A549 (cell line): Measurements from ENCODE around the gene HECTD4. TPM values are rescaled to one million over a fixed set of nuclear protein-coding genes. Genes with fewer than 3 reads are reported as not detected.

Experiments used
- ATAC-seq, 2 experiments: fragments of 200-7000 bp in 1 of 2; fragments of >200 bp in 1 of 2; cut with Nextera tagmentation in 1 of 2; cut with Tn5 transposase in 1 of 2; 3 replicates each; pipeline versions ENCODE4 v1.8.0 to v1.9.1; 2018 to 2020; ENCODE audit warnings: mild to moderate bottlenecking in 1 of 2, moderate library complexity in 1 of 2
- CTCF ChIA-PET: fragments of 300-600 bp; sonication (Branson Sonifier 250); formaldehyde crosslinking; extraction: SDS; loops from one replicate; lab custom pipeline; 2021; ENCODE audit warnings: antibody characterized with exemption, inconsistent platforms; lab: Yijun Ruan, JAX
- POLR2A ChIA-PET: fragments of 350-600 bp; formaldehyde crosslinking; extraction: SDS; loops from one replicate; lab custom pipeline; 2021; ENCODE audit warnings: antibody characterized with exemption, inconsistent platforms; lab: Yijun Ruan, JAX
- DNase-seq, 2 experiments: peaks; one replicate each; pipeline versions ENCODE4 v3.0.0 to v3.0.0-alpha.2; 2011 to 2016; ENCODE audit warnings: low read depth in 1 of 2, low spot score in 1 of 2
- FAIRE-seq: peaks from 2 replicates; lab custom pipeline; 2011; peaks lifted over from hg19 to GRCh38; lab: Jason Lieb, UNC
- H3K27ac ChIP-seq, 2 experiments: fragments of >200 bp; sonication (Bioruptor Twin); formaldehyde crosslinking; 3 replicates each; pipeline ENCODE4 v1.5.1; 2016 to 2017
- H3K4me1 ChIP-seq: fragments of >200 bp; sonication (Bioruptor Twin); formaldehyde crosslinking; 3 replicates; pipeline ENCODE4 v1.6.1; 2016
- H3K4me2 ChIP-seq: fragments of >200 bp; sonication (Bioruptor Twin); formaldehyde crosslinking; 3 replicates; pipeline ENCODE4 v1.6.1; 2016
- H3K4me3 ChIP-seq: fragments of >200 bp; sonication (Bioruptor Twin); formaldehyde crosslinking; 3 replicates; pipeline ENCODE4 v1.5.1; 2016
- H3K9me3 ChIP-seq: fragments of >200 bp; sonication (Bioruptor Twin); formaldehyde crosslinking; 3 replicates; pipeline ENCODE4 v1.6.1; 2016
- ATOH8 ChIP-seq: fragments of 250-450 bp; sonication (Bioruptor Pico); IDR thresholded peaks from 2 replicates; pipeline ENCODE4 v1.5.0; 2020; ENCODE audit warnings: low read depth, mild to moderate bottlenecking, moderate library complexity
- BHLHE40 ChIP-seq: IDR thresholded peaks from 2 replicates; pipeline ENCODE4 v1.6.1; 2012; ENCODE audit warnings: low read depth, low read length, inconsistent platforms
- CHD4 ChIP-seq: fragments of 200-600 bp; sonication (generic); IDR thresholded peaks from 2 replicates; pipeline ENCODE4 v1.6.1; 2016; ENCODE audit warnings: antibody characterized with exemption, mild to moderate bottlenecking, borderline replicate concordance
- EHF ChIP-seq: fragments of 250-450 bp; sonication (Bioruptor Pico); IDR thresholded peaks from 2 replicates; pipeline ENCODE4 v1.5.0; 2020; ENCODE audit warnings: mild to moderate bottlenecking
- ESRRA ChIP-seq: fragments of 150-350 bp; IDR thresholded peaks from 2 replicates; pipeline ENCODE4 v1.6.1; 2014; ENCODE audit warnings: mild to moderate bottlenecking, low read length, borderline replicate concordance
- FOSL2 ChIP-seq, 2 experiments: fragments of 450-650 bp in 1 of 2; fragments of >200 bp in 1 of 2; sonication (Bioruptor Twin) in 1 of 2; formaldehyde crosslinking; IDR thresholded peaks; 2 replicates each; pipeline versions ENCODE4 v1.5.0 to v1.6.1; 2016 to 2020; ENCODE audit warnings: mild to moderate bottlenecking in 1 of 2, moderate library complexity in 1 of 2
- GATA3 ChIP-seq: IDR thresholded peaks from 2 replicates; pipeline ENCODE4 v1.6.1; 2012; ENCODE audit warnings: borderline replicate concordance
- HDAC2 ChIP-seq: fragments of 200-600 bp; sonication (generic); IDR thresholded peaks from 2 replicates; pipeline ENCODE4 v1.6.1; 2016
- HES2 ChIP-seq: fragments of >200 bp; sonication (Bioruptor Twin); formaldehyde crosslinking; IDR thresholded peaks from 2 replicates; pipeline ENCODE4 v1.6.1; 2016
- HOXB5 ChIP-seq: fragments of 250-450 bp; sonication (Bioruptor Pico); IDR thresholded peaks from 2 replicates; pipeline ENCODE4 v1.5.0; 2020; ENCODE audit warnings: mild to moderate bottlenecking, moderate library complexity
- JUN ChIP-seq, 2 experiments: fragments of >200 bp; sonication (Bioruptor Twin); formaldehyde crosslinking; IDR thresholded peaks; 2 replicates in 1 of 2; 3 replicates in 1 of 2; pipeline ENCODE4 v1.6.1; 2016 to 2017
- KDM1A ChIP-seq: fragments of 200-600 bp; sonication (generic); IDR thresholded peaks from 2 replicates; pipeline ENCODE4 v1.6.1; 2016; ENCODE audit warnings: low read depth, mild to moderate bottlenecking
- MAX ChIP-seq: IDR thresholded peaks from 2 replicates; pipeline ENCODE4 v1.6.1; 2012
- MYC ChIP-seq: IDR thresholded peaks from 2 replicates; pipeline ENCODE4 v1.6.1; 2012; ENCODE audit warnings: mild to moderate bottlenecking, inconsistent platforms, low read length, improper control_type of control experiment, borderline replicate concordance
- NPAS2 ChIP-seq: fragments of 250-450 bp; sonication (Bioruptor Pico); IDR thresholded peaks from 2 replicates; pipeline ENCODE4 v1.8.0; 2022; ENCODE audit warnings: mild to moderate bottlenecking, moderate library complexity, borderline replicate concordance
- PBX3 ChIP-seq: IDR thresholded peaks from 2 replicates; pipeline ENCODE4 v1.6.1; 2012
- PHF8 ChIP-seq: fragments of 200-600 bp; sonication (generic); IDR thresholded peaks from 2 replicates; pipeline ENCODE4 v1.6.1; 2016; ENCODE audit warnings: low read depth, mild to moderate bottlenecking, antibody characterized with exemption, moderate library complexity, borderline replicate concordance
- POLR2A ChIP-seq: IDR thresholded peaks from 2 replicates; pipeline ENCODE4 v1.6.1; 2012; ENCODE audit warnings: mild to moderate bottlenecking, low read length
- POLR2AphosphoS2 ChIP-seq: conservative IDR thresholded peaks from 2 replicates; pipeline ENCODE4 v1.6.1; 2012; ENCODE audit warnings: low read length, improper control_type of control experiment, inconsistent platforms
- RAD21 ChIP-seq, 2 experiments: fragments of >200 bp in 1 of 2; sonication (Bioruptor Twin) in 1 of 2; formaldehyde crosslinking in 1 of 2; IDR thresholded peaks in 1 of 2; conservative IDR thresholded peaks in 1 of 2; 2 replicates in 1 of 2; 3 replicates in 1 of 2; pipeline ENCODE4 v1.6.1; 2012 to 2018; ENCODE audit warnings: inconsistent platforms in 1 of 2
- RARB ChIP-seq: fragments of 250-450 bp; sonication (Bioruptor Pico); IDR thresholded peaks from 2 replicates; pipeline ENCODE4 v1.8.0; 2021; ENCODE audit warnings: mild to moderate bottlenecking, moderate library complexity
- SREBF2 ChIP-seq: fragments of 450-650 bp; IDR thresholded peaks from 2 replicates; pipeline ENCODE4 v1.6.1; 2014; ENCODE audit warnings: mild to moderate bottlenecking, moderate library complexity
- TFCP2L1 ChIP-seq: fragments of 250-450 bp; sonication (Bioruptor Pico); IDR thresholded peaks from 2 replicates; pipeline ENCODE4 v1.5.0; 2021; ENCODE audit warnings: mild to moderate bottlenecking
- TP53 ChIP-seq: fragments of 250-450 bp; sonication (Bioruptor Pico); IDR thresholded peaks from 2 replicates; pipeline ENCODE4 v1.5.0; 2021; ENCODE audit warnings: mild to moderate bottlenecking, moderate library complexity
- ZNF302 ChIP-seq: fragments of 250-450 bp; sonication (Bioruptor Pico); IDR thresholded peaks from 2 replicates; pipeline ENCODE4 v1.9.0; 2021; ENCODE audit warnings: inconsistent platforms, mild to moderate bottlenecking, moderate library complexity
- WGBS: methylation state at CpG from one replicate; pipeline ENCODE4 v1.1.6; 2017; ENCODE audit errors: missing lambda C conversion rate; 5-methylcytosine and 5-hydroxymethylcytosine counted together
- polyA plus RNA-seq, 4 experiments: library from polyadenylated mRNA; depleted of rRNA in 3 of 4; stranded (reverse); fragments of >200 nt; fragmentation: RNase III in 1 of 4; extraction: RNeasy Plus Mini Kit Qiagen cat#74134 plus additional on column Dnase treatment in 1 of 4; gene quantifications; 2 replicates in 3 of 4; 3 replicates in 1 of 4; pipeline ENCODE4 v1.2.3, GENCODE V29; 2011 to 2017

The HECTD4 gene
- polyA plus RNA-seq, 2 of the 4 experiments (the other 2 are of a cell fraction), result 9.9 to 14.7 TPM

- no peak overlapping the region for H3K27ac ChIP-seq
- no peaks in the 10 kb centered on the region for H3K4me1 ChIP-seq
- DNase-seq (no peak), ATAC-seq (0 out of 6 replicates have a peak, but pooled peaks of 1 of the 2 experiments have one; percentile 22), FAIRE-seq (no peak)
- TF ChIP-seq FOSL2 (IDR thresholded peaks at IDR 0.05), result no peak
- TF ChIP-seq FOSL2 (CRISPR knock-in tag; IDR thresholded peaks at IDR 0.05), result no peak
- no peak for TF ChIP-seq NPAS2 (CRISPR knock-in tag)
- TF ChIP-seq HES2, result no peak
- no peak for TF ChIP-seq GATA3
- TF ChIP-seq CHD4, result no peak
- TF ChIP-seq JUN (IDR thresholded peaks at IDR 0.05), result no peak
- TF ChIP-seq PBX3, result no peak
- TF ChIP-seq ESRRA, result no peak
- no peak for TF ChIP-seq KDM1A
- TF ChIP-seq PHF8, result no peak
- TF ChIP-seq RAD21 (conservative IDR thresholded peaks at IDR 0.05 in 1 of 2, IDR thresholded peaks at IDR 0.05 in 1 of 2), result no peak
- CTCF ChIA-PET, result no interaction called here
- 96% methylated on average over 44 of the region's 46 CpGs for WGBS
- H3K4me2 ChIP-seq, result no peak overlapping the region
- POLR2A ChIA-PET, result no interaction called here
- H3K9me3 ChIP-seq, result no peaks in the 10 kb centered on the region
- no peak overlapping the region for H3K4me3 ChIP-seq
These were observed 198.0 kb downstream of the HECTD4 start for GRCh38 chr12:112184056-112184887.

GRCh38 chr12:112183141-112184021 lies 198.8 kb downstream of the HECTD4 start:
- no peak for FAIRE-seq
- CTCF ChIA-PET, result no interaction called here
- no peak for DNase-seq
- no peak overlapping the region for H3K4me3 ChIP-seq
- H3K4me1 ChIP-seq, result no peaks in the 10 kb centered on the region
- no peak overlapping the region for H3K27ac ChIP-seq
- no peak overlapping the region for H3K4me2 ChIP-seq
- TF ChIP-seq BHLHE40 (no peak), ATOH8 (CRISPR knock-in tag) (no peak), ZNF302 (no peak)
- no peak for ATAC-seq
- WGBS, result 86% methylated on average over 9 of the region's 9 CpGs
- H3K9me3 ChIP-seq, result no peaks in the 10 kb centered on the region
- POLR2A ChIA-PET, result no interaction called here

- ATAC-seq, result no peak
- Histone ChIP-seq H3K4me3 (no peak overlapping the region), H3K4me1 (no peaks in the 10 kb centered on the region), H3K27ac (no peak overlapping the region), H3K4me2 (no peak overlapping the region), H3K9me3 (no peaks in the 10 kb centered on the region)
- TF ChIP-seq GATA3 (no peak), MAX (no peak), RARB (no peak), MYC (no peak), JUN (IDR thresholded peaks at IDR 0.05) (no peak), POLR2A (no peak), EHF (CRISPR knock-in tag) (no peak), HOXB5 (no peak), NPAS2 (CRISPR knock-in tag) (no peak), TP53 (CRISPR knock-in tag) (no peak), HDAC2 (no peak), POLR2AphosphoS2 (no peak), TFCP2L1 (CRISPR knock-in tag) (no peak), SREBF2 (no peak)
- FAIRE-seq, result no peak
- WGBS, result 95% methylated on average over 7 of the region's 7 CpGs
- ChIA-PET POLR2A (no interaction called here), CTCF (no interaction called here)
- DNase-seq, result no peak
These were observed 199.7 kb downstream of the HECTD4 start for GRCh38 chr12:112182499-112182898.
